Sigmoid colon (tissue), 4 donors: ENCODE data around the gene EHMT1.

ENCODE experiments used
- CTCF ChIP-seq, 4 experiments: fragments of 450-650 bp in 3 of 4; fragments of 200-600 bp in 1 of 4; IDR thresholded peaks; one replicate each; pipeline ENCODE4 v1.5.1; 2016 to 2019; ENCODE audit warnings: antibody characterized with exemption in 4 of 4, mild to moderate bottlenecking in 3 of 4, moderate library complexity in 2 of 4
- EP300 ChIP-seq, 4 donors: sonication (generic); formaldehyde crosslinking; IDR thresholded peaks; one replicate each; pipeline ENCODE4 v1.6.1; 2017; ENCODE audit warnings: antibody characterized with exemption in 4 of 4

GRCh38 chr9:137710704-137711103, 91.9 kb downstream of the EHMT1 start:
- TF ChIP-seq CTCF (IDR thresholded peaks at IDR 0.05): no peak
- TF ChIP-seq EP300 (IDR thresholded peaks at IDR 0.05): no peak
